HK-2 (cell line): Measurements from ENCODE around the gene KCNE4.
"Not testable (repeated sequence)": the region's sequence is repeated elsewhere in the genome, so short reads cannot be mapped to it uniquely, and the experiment has no call there.

Experiments used
- DNase-seq: peaks from one replicate; pipeline ENCODE4 v3.0.0-alpha.2; 2018; ENCODE audit not compliant: unreplicated experiment

KCNE4 gene

GRCh38 chr2:223057569-223057968 lies 5.6 kb downstream of the KCNE4 start:
- DNase-seq, result no peak

GRCh38 chr2:223058952-223059716 lies 7.1 kb downstream of the KCNE4 start:
- DNase-seq, result no peak

- DNase-seq, result no peak
Observed at GRCh38 chr2:223060201-223060825, 8.3 kb downstream of the KCNE4 start.

- DNase-seq, result no peak
Observed at GRCh38 chr2:223062396-223062795, 10.4 kb downstream of the KCNE4 start.

- no peak for DNase-seq
Observed at GRCh38 chr2:223065107-223065506, 13.1 kb downstream of the KCNE4 start.

GRCh38 chr2:223066721-223067120 lies 14.7 kb downstream of the KCNE4 start:
- DNase-seq, result no peak

GRCh38 chr2:223068071-223068470 lies 16.1 kb downstream of the KCNE4 start:
- DNase-seq, result no peak

- DNase-seq, result no peak
Observed at GRCh38 chr2:223069465-223069864, 17.5 kb downstream of the KCNE4 start.

- DNase-seq, result no peak
Observed at GRCh38 chr2:223069988-223070387, 18.0 kb downstream of the KCNE4 start.

GRCh38 chr2:223071139-223071538 lies 19.1 kb downstream of the KCNE4 start:
- DNase-seq, result no peak

- DNase-seq, result no peak
Observed at GRCh38 chr2:223072826-223073225, 20.8 kb downstream of the KCNE4 start.

GRCh38 chr2:223075301-223076270 lies 23.6 kb downstream of the KCNE4 start:
- no peak for DNase-seq

- DNase-seq, result peak; percentile 30
Observed at GRCh38 chr2:223076573-223076972, 24.6 kb downstream of the KCNE4 start.

- no peak for DNase-seq
Observed at GRCh38 chr2:223078482-223078881, 26.5 kb downstream of the KCNE4 start.

- DNase-seq, result no peak
Observed at GRCh38 chr2:223079378-223079777, 27.4 kb downstream of the KCNE4 start.

GRCh38 chr2:223079925-223080324 lies 27.9 kb downstream of the KCNE4 start:
- no peak for DNase-seq

- DNase-seq, result not testable (repeated sequence)
Observed at GRCh38 chr2:223080790-223081360, 28.9 kb downstream of the KCNE4 start.

GRCh38 chr2:223081789-223082188 lies 29.8 kb downstream of the KCNE4 start:
- DNase-seq, result no peak

GRCh38 chr2:223082706-223083105 lies 30.7 kb downstream of the KCNE4 start:
- no peak for DNase-seq

- DNase-seq, result no peak
Observed at GRCh38 chr2:223083402-223084070, 31.5 kb downstream of the KCNE4 start.

GRCh38 chr2:223084873-223085272 lies 32.9 kb downstream of the KCNE4 start:
- no peak for DNase-seq
